ENCODE results near the gene ANAPC7.
"Not testable (repeated sequence)": the region's sequence is repeated elsewhere in the genome, so short reads cannot be mapped to it uniquely, and the experiment has no call there.

Gene ANAPC7

GRCh38 chr12:110403146-110403975, at the start of gene ANAPC7:
Gene ANAPC7 (minus strand): TSS chr12:110403708. CDS start chr12:110403627, 81 bp downstream.
- peak; percentile 80 to 85 for DNase-seq

GRCh38 chr12:110451263-110451662, 47.8 kb upstream of the ANAPC7 start:
- DNase-seq, result no peak

- DNase-seq, result peak; percentile 86 to 93
These were observed 46.4 kb upstream of the ANAPC7 start, which contains the start of gene ARPC3 for GRCh38 chr12:110449799-110450497. Gene ARPC3 (minus strand): TSS chr12:110450337. CDS start chr12:110450260, 77 bp downstream.

- DNase-seq, result no peak
These were observed 40.9 kb upstream of the ANAPC7 start for GRCh38 chr12:110444455-110444854.

GRCh38 chr12:110436231-110436630, 32.7 kb upstream of the ANAPC7 start:
- DNase-seq, result no peak

GRCh38 chr12:110431957-110432587, 28.6 kb upstream of the ANAPC7 start:
- DNase-seq, result no peak

- not testable (repeated sequence) for DNase-seq
These were observed 26.2 kb upstream of the ANAPC7 start for GRCh38 chr12:110429676-110430075.

GRCh38 chr12:110426406-110426805, 22.9 kb upstream of the ANAPC7 start:
- no peak for DNase-seq

GRCh38 chr12:110424237-110424636, 20.7 kb upstream of the ANAPC7 start:
- DNase-seq, result no peak

GRCh38 chr12:110421701-110422100, 18.2 kb upstream of the ANAPC7 start:
- DNase-seq, result no peak

- DNase-seq, result no peak
These were observed 17.7 kb upstream of the ANAPC7 start for GRCh38 chr12:110421159-110421661.

- not testable (repeated sequence) for DNase-seq
These were observed 17.1 kb upstream of the ANAPC7 start for GRCh38 chr12:110420644-110421043.

GRCh38 chr12:110417113-110417512, 13.6 kb upstream of the ANAPC7 start:
- not testable (repeated sequence) for DNase-seq

- DNase-seq, result not testable (repeated sequence)
These were observed 6.6 kb upstream of the ANAPC7 start for GRCh38 chr12:110410086-110410485.

GRCh38 chr12:110405126-110405662, 1.7 kb upstream of the ANAPC7 start:
- DNase-seq, result not testable (repeated sequence)

- DNase-seq, result peak; percentile 54 to 79
These were observed 621 bp upstream of the ANAPC7 start for GRCh38 chr12:110403976-110404682.

GRCh38 chr12:110382683-110383082, 20.8 kb downstream of the ANAPC7 start:
- DNase-seq, result no peak

- no peak for DNase-seq
These were observed 23.9 kb downstream of the ANAPC7 start for GRCh38 chr12:110379631-110380030.

- no peak for DNase-seq
These were observed 24.3 kb downstream of the ANAPC7 start for GRCh38 chr12:110379197-110379596.

GRCh38 chr12:110378131-110378790, 25.2 kb downstream of the ANAPC7 start:
- DNase-seq, result not testable (repeated sequence)

- DNase-seq, result no peak
These were observed 29.4 kb downstream of the ANAPC7 start for GRCh38 chr12:110373962-110374611.

All from SHP77 (cell line).